ENCODE results near the gene UTP20.

- TF ChIP-seq CTCF (IDR thresholded peaks at IDR 0.05) (no peak), POLR2A (IDR thresholded peaks at IDR 0.05) (no peak), POLR2AphosphoS5 (IDR thresholded peaks at IDR 0.05) (no peak)
These were observed 45.7 kb downstream of the UTP20 start for GRCh38 chr12:101325590-101325989.
